ENCODE data around the gene NCKIPSD.

Gene NCKIPSD

GRCh38 chr3:48630407-48630806, 55.3 kb downstream of the NCKIPSD start:
- Histone ChIP-seq H3K36me3 (ENCODE audit: control insufficient read depth, insufficient read depth, low read length) (peaks cover 84% of the 10 kb centered on the region), H3K4me1 (ENCODE audit: control insufficient read depth, insufficient read depth, low read length) (peaks cover 6% of the 10 kb centered on the region; the same call in 1 of the 2 replicates), H3K4me3 (ENCODE audit: low read depth, low read length) (no peak overlapping the region), H3K27me3 (ENCODE audit: control insufficient read depth, insufficient read depth, low read length) (no peaks in the 10 kb centered on the region), H3K9ac (ENCODE audit: low read length) (no peak overlapping the region), H3K9me3 (ENCODE audit: control insufficient read depth, insufficient read depth, low read depth, low read length) (no peaks in the 10 kb centered on the region), H3K27ac (ENCODE audit: low read depth, low read length) (no peak overlapping the region)

GRCh38 chr3:48629894-48630293, 55.8 kb downstream of the NCKIPSD start:
- Histone ChIP-seq H3K4me3 (ENCODE audit: low read depth, low read length) (no peak overlapping the region), H3K9me3 (ENCODE audit: control insufficient read depth, insufficient read depth, low read depth, low read length) (no peaks in the 10 kb centered on the region), H3K27me3 (ENCODE audit: control insufficient read depth, insufficient read depth, low read length) (no peaks in the 10 kb centered on the region), H3K36me3 (ENCODE audit: control insufficient read depth, insufficient read depth, low read length) (peaks cover 89% of the 10 kb centered on the region), H3K4me1 (ENCODE audit: control insufficient read depth, insufficient read depth, low read length) (peaks cover 6% of the 10 kb centered on the region; the same call in 1 of the 2 replicates), H3K27ac (ENCODE audit: low read depth, low read length) (no peak overlapping the region), H3K9ac (ENCODE audit: low read length) (no peak overlapping the region)

- no peaks in the 10 kb centered on the region for H3K27me3 ChIP-seq (ENCODE audit: control insufficient read depth, insufficient read depth, low read length)
- no peak overlapping the region for H3K27ac ChIP-seq (ENCODE audit: low read depth, low read length)
- peaks cover 87% of the 10 kb centered on the region for H3K36me3 ChIP-seq (ENCODE audit: control insufficient read depth, insufficient read depth, low read length)
- H3K9me3 ChIP-seq (ENCODE audit: control insufficient read depth, insufficient read depth, low read depth, low read length) = no peaks in the 10 kb centered on the region
- peaks cover 6% of the 10 kb centered on the region for H3K4me1 ChIP-seq (ENCODE audit: control insufficient read depth, insufficient read depth, low read length)
- no peak overlapping the region for H3K4me3 ChIP-seq (ENCODE audit: low read depth, low read length)
- H3K9ac ChIP-seq (ENCODE audit: low read length) = no peak overlapping the region
These were observed 57.3 kb downstream of the NCKIPSD start for GRCh38 chr3:48628277-48629017.

GRCh38 chr3:48625600-48625999, 60.1 kb downstream of the NCKIPSD start:
- Histone ChIP-seq H3K36me3 (ENCODE audit: control insufficient read depth, insufficient read depth, low read length) (peaks cover 63% of the 10 kb centered on the region), H3K27ac (ENCODE audit: low read depth, low read length) (no peak overlapping the region), H3K9me3 (ENCODE audit: control insufficient read depth, insufficient read depth, low read depth, low read length) (no peaks in the 10 kb centered on the region), H3K9ac (ENCODE audit: low read length) (no peak overlapping the region), H3K4me3 (ENCODE audit: low read depth, low read length) (no peak overlapping the region), H3K4me1 (ENCODE audit: control insufficient read depth, insufficient read depth, low read length) (peaks cover 6% of the 10 kb centered on the region), H3K27me3 (ENCODE audit: control insufficient read depth, insufficient read depth, low read length) (no peaks in the 10 kb centered on the region)

GRCh38 chr3:48624767-48625166, 60.9 kb downstream of the NCKIPSD start:
- H3K36me3 ChIP-seq (ENCODE audit: control insufficient read depth, insufficient read depth, low read length) = peaks cover 62% of the 10 kb centered on the region
- no peak overlapping the region for H3K27ac ChIP-seq (ENCODE audit: low read depth, low read length)
- no peaks in the 10 kb centered on the region for H3K27me3 ChIP-seq (ENCODE audit: control insufficient read depth, insufficient read depth, low read length)
- H3K9me3 ChIP-seq (ENCODE audit: control insufficient read depth, insufficient read depth, low read depth, low read length) = no peaks in the 10 kb centered on the region
- no peak overlapping the region for H3K4me3 ChIP-seq (ENCODE audit: low read depth, low read length)
- peaks cover 6% of the 10 kb centered on the region for H3K4me1 ChIP-seq (ENCODE audit: control insufficient read depth, insufficient read depth, low read length)
- no peak overlapping the region for H3K9ac ChIP-seq (ENCODE audit: low read length)

GRCh38 chr3:48623851-48624547, 61.7 kb downstream of the NCKIPSD start:
- Histone ChIP-seq H3K36me3 (ENCODE audit: control insufficient read depth, insufficient read depth, low read length) (peaks cover 56% of the 10 kb centered on the region), H3K9me3 (ENCODE audit: control insufficient read depth, insufficient read depth, low read depth, low read length) (no peaks in the 10 kb centered on the region), H3K27me3 (ENCODE audit: control insufficient read depth, insufficient read depth, low read length) (no peaks in the 10 kb centered on the region), H3K27ac (ENCODE audit: low read depth, low read length) (no peak overlapping the region), H3K9ac (ENCODE audit: low read length) (no peak overlapping the region), H3K4me1 (ENCODE audit: control insufficient read depth, insufficient read depth, low read length) (peaks cover 6% of the 10 kb centered on the region), H3K4me3 (ENCODE audit: low read depth, low read length) (no peak overlapping the region)
